GM18526 (cell line): Measurements from ENCODE around the gene DZANK1.

Experiments
- POLR2A ChIP-seq: IDR thresholded peaks from 3 replicates; pipeline ENCODE4 v1.6.1; 2011; ENCODE audit not compliant: insufficient read length; ENCODE audit errors: extremely low read depth

DZANK1 gene

DNA sequence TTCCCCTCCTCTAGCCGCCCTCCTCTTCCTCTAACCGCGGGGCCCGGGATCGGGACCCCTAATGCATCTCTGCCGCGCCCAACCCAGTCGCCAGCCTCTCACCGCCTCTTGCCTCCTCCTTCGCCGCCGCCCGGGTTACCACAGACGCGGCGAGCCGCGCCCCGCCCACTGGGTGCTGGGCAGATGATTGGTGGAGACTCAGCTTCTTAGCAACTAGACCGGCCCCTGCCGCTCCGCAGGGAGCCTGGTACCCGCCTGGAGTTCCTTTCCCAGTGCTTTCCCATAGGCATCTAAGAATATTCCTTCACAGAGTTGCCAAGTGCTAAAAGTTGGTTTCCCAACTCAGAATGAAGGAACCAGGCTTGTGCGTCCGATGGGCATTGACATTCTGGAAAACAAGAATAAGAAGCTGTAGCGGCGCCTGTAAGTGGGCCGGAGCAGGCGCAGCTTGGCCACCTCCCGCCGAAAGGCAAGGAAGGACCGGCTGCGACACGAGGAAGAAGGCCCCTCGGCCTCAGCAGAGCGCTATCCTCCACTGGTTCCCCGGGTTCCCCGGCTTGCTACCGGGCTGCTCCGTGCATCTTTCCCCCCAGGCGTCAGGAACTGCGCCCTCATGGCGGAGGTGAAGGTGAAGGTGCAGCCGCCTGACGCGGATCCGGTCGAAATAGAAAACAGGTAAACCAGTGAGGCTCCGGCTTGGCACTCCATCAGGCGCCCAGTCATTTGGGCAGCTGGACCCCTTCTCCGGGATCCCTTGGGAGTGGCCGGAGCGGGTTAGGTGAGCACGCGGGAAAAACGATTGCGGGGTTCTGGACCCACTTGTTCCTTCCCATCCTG is at the start of gene DZANK1, which contains the start of gene POLR3F:
DZANK1 (minus strand) TSS at position 137 of the 837 bp plus-strand sequence. CDS start 1,672 bp downstream, outside the sequence.
POLR3F (plus strand) TSS at position 497 of the 837 bp plus-strand sequence; CDS start at position 614, 117 bp downstream.
- TF ChIP-seq POLR2A: peak; percentile 63

DNA sequence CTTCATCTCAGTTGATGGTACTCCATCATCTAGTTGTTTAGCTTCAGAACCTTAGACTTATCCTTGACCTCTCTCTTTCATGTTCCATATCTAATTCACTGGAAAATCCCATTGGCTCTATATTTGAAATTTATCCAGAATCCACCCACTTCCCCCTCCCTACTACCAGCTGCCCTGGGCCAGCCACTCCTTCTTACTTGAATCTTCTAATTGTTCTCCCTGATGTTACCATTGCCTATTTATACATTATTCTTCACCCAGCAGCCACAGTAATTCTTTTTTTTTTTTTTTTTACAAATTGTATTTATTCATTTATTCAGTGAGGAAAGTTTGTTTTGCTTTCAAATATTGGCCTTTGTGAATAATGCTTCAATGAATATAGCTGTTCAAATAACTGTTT is 49.1 kb upstream of the DZANK1 start:
- no peak for TF ChIP-seq POLR2A

DNA sequence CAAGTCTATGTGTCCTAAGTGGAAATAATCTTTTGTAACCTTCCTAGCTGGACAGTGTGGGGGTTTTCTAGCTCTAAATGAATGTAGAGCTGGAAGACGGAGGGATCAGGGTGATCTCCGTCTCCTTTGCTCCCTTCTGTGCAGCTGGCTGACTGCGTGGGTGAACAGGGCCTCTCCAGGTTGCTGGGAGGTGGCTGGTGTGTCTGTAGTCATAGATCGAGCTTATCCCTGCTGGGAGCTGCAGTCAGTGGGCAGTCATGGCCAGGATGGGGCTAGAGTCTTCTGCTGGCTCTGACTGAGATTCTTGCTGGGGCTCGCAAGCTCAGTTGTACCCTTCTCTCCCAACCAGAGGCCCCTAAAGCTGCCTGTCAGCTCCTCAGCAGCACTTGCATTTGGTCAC is 47.3 kb upstream of the DZANK1 start:
- no peak for TF ChIP-seq POLR2A

DNA sequence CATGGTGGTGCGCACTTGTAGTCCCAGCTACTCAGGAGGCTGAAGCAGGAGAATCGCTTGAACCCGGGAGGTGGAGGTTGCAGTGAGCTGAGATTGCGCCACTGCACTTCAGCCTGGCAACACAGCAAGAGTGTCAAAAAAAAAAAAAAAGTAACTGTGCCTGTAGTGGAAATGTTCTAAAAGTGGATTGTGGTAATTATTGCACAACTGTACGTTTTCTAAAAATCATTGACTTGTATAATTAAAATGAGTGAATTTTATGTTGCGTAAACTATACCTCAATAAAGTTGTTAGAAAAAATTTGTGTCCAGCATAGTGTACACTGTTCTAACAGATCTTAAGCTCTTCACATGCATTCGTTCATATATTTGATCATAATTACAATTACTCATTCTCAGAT is 46.4 kb upstream of the DZANK1 start:
- TF ChIP-seq POLR2A: no peak

DNA sequence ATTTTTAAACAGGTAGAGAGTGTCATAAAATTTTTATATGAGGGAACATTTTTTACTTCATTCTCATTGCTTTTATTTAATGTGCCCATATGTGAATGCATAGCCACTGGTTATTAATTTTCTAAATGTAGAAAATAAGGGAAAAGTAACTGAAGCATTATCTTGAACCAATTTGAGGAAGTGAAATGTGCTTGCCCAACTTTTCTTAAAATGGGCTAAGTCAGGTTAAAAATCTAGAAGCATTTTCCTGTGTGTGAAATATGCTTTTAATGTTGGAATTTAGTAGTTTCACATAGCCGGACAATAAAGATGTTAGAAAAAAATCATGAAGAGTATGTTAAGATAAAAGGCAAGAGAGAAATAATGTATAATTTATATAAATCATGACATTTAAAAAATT is 44.7 kb upstream of the DZANK1 start:
- no peak for TF ChIP-seq POLR2A

DNA sequence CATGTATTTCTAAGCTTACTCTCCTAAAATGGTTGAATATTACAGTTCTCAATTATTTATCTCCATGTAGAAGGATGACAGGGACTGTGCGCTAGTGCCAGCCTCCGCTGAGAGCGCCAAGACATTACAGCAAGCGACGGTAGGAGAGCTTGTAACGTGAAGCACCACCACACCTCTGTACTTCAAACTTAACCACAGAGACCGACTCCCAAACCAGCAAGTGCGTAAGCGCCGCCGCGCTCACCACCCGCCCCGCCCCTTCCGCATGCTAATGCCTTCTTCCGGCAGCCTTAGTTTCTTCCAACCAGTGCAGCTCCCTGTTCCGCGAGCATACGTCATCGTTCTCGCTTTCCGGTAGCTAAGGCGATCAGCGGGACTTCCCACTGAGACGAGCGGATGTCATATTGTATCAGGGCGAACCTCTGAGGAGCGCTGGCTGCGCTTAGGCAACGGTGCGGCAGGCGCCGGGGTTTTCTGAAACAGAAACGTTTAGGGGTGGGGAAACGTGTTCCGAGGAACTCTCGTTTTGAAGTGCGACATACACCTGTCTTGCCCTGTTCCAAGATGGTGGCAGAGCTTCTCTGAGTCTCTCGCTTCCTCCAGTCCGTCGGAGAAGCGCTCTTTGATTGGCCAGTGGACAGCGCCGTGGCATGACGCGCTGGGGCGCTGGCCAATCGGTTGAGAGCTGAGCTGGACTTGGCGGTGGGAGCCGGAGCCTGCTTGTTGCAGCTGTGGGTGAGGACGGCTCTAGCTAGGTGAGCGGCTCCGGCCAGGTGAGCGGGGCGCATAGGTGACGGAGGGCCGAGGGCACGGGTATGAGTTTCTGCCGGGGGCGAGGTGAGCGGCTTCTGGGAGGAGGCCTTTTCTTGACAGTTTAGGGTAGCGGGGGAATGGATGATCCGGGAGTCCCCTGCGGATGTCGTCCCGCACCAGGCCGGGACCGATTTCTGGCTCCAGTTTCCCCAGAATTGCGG is 40.7 kb upstream of the DZANK1 start, which contains the start of gene SEC23B:
SEC23B (plus strand) TSS at position 723 of the 974 bp plus-strand sequence. CDS start 2,896 bp downstream, outside the sequence.
- peak; percentile 74 for TF ChIP-seq POLR2A

DNA sequence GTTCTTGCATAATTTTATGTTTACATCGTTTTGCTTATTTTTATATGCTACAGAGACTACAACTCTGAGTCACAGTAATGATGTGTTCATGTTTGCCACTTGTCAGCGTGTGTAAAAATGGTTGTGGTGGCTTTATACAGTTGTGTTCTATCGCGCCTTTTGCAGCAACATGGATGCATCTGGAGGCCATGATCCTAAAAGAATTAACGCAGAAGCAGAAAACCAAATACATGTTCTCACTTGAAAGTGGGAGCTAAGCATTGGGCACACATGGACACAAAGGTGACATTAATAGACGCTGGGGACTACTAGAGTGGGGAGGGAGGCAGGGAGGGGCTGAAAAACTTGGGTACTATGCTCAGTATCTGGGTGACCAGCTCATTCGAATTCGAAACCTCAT is 39.9 kb upstream of the DZANK1 start:
- no peak for TF ChIP-seq POLR2A

DNA sequence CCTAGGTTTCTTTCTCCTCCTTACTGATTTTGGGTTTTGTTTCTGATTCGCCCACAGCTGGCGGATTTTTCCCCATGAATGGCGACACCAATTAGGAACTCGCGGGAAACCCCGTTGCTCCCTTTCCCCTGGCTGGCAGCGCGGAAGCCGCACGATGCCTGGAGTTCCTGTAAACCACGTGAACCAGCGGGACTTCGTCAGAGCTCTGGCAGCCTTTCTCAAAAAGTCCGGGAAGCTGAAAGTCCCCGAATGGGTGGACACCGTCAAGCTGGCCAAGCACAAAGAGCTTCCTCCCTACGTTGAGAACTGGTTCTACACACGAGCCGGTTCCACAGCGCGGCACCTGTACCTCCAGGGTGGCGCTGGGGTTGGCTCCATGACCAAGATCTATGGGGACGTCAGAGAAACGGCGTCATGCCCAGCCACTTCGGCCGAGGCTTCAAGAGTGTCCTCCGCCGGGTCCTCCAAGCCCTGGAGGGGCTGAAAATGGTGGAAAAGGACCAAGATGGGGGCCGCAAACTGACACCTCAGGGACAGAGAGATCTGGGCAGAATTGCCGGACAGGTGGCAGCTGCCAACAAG is 37.7 kb upstream of the DZANK1 start:
- TF ChIP-seq POLR2A: no peak

DNA sequence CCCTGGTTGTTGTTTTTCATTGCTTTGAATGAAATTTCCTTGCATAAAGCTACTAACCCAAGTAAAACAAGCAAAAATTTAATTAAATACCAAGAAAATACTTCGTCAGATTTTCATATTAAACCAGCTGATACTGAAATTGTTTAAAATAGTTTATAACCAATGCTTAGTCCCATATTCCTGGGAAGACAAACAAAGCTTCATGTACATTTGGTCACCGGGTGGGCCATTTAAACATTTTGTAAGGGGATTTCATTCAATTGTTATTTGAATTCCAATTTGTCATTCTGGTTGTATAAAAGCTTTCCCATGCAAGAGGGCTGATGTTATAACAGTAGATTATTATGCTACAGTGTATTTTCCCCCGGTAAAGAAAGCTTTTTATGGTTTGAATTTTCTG is 30.8 kb upstream of the DZANK1 start:
- TF ChIP-seq POLR2A: no peak

DNA sequence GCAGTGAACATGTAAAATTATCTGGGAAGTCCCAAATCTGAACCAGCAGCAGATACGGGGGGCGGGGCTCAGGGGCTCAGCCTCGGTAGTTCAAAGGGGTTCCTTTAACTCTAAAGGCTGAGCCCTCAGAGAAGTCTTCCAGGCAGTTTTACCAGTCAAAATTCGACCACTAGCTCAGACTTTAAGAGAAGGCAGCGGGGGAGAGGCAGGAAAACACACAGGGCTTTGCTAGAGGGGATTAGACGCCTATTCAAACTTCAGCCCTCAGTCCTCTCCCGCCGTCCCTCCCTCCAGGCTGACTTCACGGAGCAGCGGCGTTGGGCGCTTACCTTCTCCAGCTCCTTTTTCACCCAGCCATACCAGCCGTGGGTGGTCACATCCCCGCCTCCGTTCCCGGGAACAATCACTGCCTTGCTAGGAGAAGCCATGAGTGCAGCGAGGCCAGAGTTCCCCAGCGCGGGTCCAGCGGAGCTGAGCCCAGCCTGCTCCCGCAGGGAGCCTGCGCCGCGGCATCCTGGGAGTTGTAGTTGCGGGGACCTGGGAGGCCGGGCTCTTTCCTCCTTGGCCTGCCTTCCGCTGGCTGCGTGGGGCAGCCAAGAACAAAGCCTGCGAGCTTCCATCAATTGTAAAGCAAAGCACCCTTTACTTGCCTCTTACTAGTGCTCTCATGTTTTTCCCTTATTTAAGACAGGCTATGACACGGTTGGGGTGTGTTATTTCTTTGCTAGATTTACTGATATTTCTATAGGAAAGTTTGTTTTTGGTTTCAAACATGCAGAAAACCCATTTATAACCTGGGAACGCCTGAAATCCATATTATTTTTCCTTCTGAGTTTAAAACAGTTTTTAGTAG is 30.1 kb upstream of the DZANK1 start, which contains the start of gene RBBP9:
RBBP9 (minus strand) TSS at position 486 of the 853 bp plus-strand sequence; CDS start at position 428, 58 bp downstream.
- peak; percentile 45 for TF ChIP-seq POLR2A

DNA sequence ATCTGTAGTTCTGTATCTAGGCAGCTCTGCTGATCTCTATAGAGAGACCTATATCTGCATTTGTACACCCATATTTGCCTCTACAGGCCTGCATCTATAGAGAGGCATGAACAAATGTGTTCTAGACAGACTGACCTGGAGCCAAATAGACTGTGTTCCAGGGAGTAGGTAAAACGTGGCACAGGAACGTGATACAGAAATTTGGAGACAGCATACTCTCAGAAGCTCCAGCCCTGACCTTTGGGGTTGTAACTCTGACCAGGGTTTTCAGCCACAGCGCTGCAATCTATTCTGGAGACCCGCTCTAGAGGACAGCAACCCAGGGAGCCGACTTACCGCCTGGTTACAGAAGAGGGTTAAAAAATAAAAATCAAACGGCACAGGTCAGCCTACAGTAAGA is 29.2 kb upstream of the DZANK1 start:
- TF ChIP-seq POLR2A: no peak

DNA sequence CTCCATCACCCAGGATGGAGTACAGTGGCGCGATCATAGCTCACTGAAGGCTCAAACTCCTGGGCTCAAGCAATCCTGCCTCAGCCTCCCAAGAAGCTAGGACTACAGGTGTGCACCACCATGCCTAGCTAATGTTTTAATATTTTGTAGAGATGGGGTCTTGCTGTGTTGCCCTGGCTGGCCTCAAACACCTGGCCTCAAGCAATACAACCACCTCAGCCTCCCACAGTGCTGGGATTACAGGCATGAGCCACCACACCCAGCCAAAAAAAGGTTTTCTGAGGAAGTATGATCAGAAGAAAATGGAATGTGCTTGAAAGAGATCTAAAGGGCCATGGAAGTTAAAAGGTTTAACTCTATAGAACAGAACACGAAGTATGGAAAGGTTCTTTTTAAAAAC is 21.5 kb upstream of the DZANK1 start:
- TF ChIP-seq POLR2A: no peak

DNA sequence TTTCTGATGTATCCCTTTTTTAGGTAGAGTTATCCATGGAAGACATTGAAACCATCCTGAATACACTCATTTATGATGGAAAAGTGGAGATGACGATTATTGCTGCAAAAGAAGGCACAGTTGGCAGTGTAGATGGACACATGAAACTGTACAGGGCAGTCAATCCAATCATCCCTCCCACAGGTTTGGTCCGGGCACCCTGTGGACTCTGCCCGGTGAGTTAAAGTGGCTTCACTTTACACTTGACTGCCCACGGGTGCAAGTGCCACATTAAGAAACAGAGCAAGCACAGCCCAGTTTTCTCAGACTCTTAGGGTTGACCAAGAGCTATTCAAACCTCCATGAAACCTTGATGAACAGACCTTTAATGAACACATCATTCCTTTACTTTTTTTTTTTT is 14.8 kb upstream of the DZANK1 start:
- TF ChIP-seq POLR2A: no peak

DNA sequence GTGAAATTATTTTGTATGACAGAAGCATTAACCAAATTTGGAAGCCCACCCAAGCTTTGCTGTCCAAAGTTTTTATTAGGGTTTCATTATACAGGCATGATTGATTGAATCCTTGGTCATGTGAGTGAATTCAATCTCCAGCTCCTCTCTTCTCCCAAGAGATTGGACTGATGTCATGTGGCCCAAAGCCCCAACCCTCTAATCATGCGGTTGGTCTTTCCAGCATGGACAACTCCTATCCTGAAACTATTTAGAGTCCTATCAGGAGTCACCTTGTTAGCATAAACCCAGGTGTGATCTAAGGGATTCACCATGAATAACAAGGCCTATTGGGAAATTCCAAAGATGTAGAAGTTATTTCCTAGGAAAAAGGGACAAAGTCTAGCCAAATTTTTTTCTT is 11.0 kb upstream of the DZANK1 start:
- no peak for TF ChIP-seq POLR2A
